CD4-positive, alpha-beta T cell treated with Interleukin-4 for 1 hour (primary cell): Measurements from ENCODE around the gene PROCA1.

Experiments
- DNase-seq, 2 donors: peaks; one replicate each; pipeline ENCODE4 v3.0.0-alpha.2; 2020 to 2022

The PROCA1 gene

GRCh38 chr17:28711723-28712031 is at the start of gene PROCA1:
TSS of gene PROCA1 (minus strand) at chr17:28711888. CDS start at chr17:28711660, 228 bp downstream.
- peak in 1 of 2 donors; percentile 38 for DNase-seq

- DNase-seq: peak in 1 of 2 donors; percentile 47
Observed at GRCh38 chr17:28760601-28761562, 49.2 kb upstream of the PROCA1 start.

GRCh38 chr17:28759256-28759865 is 47.7 kb upstream of the PROCA1 start:
- no peak for DNase-seq

DNA sequence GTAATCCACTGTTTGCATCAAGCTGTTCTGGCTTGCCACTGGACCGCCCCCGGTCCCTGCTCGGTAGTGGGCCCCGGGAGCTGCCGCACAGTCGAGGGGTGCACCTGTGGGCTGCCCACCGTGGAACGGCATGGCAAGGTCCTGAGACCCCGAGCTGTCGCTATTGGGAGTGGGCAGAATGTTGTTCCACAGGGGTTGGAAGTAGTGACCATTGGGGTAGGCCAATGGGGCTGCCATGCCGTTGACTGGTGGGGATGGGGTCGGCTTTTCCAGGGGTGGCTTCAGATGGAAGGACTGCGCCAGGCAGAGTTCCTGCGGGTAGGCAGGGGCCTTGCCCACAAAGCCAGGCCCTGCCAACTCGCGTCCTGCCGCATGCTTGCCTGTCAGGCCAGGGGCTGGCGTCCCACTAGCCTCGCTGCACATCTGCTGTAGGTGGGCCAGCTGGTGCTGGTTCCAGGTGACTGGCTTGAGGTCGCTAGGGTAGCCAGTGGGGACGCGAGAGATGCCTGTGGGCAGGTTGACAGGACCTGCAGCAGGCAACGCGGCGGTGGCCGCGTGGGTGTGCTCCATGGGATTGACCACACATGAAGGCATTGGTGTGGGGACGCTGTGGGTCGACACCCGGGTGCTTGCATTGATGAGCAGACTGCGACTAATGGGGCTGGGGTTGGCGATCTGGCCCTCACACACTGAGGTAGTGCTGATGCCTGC is 46.9 kb upstream of the PROCA1 start:
- DNase-seq: no peak

- no peak for DNase-seq
Observed at GRCh38 chr17:28756049-28756804, 44.5 kb upstream of the PROCA1 start.

DNA sequence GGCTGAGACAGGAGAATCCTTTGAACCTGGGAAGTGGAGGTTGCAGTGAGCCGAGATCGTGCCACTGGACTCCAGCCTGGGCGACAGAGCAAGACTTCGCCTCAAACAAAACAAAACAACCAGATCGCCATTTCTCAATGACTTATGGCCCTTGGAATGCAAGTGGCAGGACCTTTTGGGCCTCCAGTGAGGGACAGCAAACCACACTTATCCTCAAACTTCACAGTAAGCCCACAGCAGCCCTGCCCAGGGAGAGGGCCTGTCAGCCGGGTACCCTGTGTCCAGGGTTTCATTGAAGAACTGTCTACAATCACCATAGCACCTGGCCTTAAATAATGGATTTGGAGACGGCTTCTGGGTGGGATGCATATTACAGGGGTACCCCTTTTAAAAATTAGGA is 43.8 kb upstream of the PROCA1 start:
- DNase-seq: no peak

DNA sequence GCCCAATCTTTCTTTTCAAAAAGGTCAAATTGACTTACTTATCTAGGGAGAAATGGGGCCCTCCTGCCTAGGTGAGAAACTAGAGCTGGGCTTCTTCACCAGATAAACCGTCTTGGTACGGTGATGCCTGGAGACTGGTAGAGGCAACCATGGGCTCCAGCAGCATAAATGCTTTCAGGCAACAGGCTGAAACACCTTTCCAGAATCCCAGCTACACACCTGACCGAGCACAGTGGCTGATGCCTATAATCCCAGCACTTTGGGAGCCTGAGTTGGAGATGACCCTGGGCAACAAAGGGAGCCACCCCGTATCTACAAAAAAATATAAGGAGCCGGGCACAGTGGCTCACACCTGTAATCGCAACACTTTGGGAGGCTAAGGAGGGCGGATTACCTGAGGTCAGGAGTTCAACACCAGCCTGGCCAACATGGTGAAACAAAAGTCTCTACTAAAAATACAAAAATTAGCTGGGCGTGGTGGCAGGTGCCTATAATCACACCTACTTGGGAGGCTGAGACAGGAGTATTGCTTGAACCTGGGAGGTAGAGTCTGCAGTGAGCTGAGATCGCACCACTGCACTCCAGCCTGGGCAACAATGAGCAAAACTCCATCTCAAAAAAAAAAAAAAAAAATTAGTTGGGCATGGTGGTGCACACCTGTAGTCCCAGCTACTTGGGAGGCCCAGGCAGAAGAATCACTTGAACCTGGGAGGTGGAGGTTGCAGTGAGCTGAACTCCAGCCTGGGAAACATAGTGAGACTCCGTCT is 40.1 kb upstream of the PROCA1 start:
- DNase-seq: no peak

GRCh38 chr17:28750178-28751047 is 38.7 kb upstream of the PROCA1 start:
- DNase-seq: peak; percentile 91 to 92

DNA sequence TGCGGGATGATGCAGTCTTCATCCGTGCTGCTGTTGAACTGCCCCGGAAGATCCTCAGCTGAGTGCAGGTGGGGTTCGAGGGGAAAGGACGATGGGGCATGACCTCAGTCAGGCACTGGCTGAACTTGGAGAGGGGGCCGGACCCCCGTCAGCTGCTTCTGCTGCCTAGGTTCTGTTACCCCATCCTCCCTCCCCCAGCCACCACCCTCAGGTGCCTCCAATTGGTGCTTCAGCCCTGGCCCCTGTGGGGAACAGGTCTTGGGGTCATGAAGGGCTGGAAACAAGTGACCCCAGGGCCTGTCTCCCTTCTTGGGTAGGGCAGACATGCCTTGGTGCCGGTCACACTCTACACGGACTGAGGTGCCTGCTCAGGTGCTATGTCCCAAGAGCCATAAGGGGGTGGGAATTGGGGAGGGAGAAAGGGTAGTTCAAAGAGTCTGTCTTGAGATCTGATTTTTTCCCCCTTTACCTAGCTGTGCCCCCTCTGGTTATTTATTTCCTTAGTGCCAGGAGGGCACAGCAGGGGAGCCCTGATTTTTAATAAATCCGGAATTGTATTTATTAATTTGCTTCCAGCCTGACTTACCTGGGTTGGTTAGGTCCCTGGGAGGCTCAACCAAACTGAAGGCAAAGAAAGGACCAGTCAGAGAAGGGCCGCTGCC is 38.0 kb upstream of the PROCA1 start:
- DNase-seq: no peak

GRCh38 chr17:28748852-28749515 is 37.3 kb upstream of the PROCA1 start:
- DNase-seq: no peak

GRCh38 chr17:28747801-28748750 is 36.4 kb upstream of the PROCA1 start:
- DNase-seq: no peak

DNA sequence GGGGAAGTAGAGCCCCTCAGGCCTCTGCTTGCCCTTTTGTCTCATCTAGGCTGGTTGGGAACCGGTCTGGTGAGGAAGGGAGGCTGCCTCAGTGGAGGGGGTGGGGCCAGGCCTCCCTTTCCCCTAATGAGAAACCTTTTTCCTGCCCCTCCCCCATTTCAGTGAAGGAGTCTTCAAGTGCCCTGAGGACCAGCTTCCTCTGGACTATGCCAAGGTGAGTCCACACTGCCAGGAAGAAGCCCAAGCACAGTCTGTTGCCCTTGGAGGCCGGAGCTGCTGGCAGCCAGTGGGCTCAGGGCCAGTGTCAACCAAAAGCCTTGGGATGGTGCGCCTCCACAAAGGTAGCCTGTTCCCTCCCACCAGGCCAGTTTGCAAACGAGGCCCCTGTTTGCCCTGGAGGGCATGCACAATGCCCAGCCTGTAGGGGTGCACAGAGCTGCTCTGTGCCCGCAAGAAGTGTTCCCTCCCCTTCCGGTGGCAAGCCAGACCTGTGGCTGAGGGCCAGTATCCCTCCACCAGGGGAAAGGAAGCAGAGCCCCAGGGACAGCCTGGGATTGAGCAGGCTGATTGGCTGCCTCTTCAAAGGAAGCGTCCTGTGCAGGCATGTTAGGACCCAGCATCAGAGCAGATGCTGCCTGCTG is 35.5 kb upstream of the PROCA1 start:
- no peak for DNase-seq

DNA sequence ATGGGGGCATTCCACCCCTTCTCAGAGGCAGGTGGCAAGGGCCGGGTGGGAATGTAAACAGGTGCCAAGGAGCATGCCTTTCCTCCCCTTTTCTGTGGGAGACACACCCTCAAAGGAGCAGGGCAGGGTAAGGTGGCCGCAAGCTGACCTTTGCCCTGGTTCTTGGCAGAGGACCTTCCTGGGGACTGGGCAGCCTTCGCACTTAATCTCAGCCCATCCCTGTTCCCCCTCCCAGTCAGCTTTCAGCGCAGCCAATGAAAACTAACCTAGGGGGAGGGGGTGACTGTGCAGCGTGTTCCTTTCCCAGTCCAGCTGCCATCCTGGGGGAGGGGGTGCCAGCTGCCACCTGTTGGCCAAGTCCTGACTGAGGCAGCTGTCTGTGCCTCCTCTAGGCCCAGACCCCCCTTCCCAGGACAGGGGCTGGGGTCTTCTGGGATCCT is 34.9 kb upstream of the PROCA1 start:
- no peak for DNase-seq

DNA sequence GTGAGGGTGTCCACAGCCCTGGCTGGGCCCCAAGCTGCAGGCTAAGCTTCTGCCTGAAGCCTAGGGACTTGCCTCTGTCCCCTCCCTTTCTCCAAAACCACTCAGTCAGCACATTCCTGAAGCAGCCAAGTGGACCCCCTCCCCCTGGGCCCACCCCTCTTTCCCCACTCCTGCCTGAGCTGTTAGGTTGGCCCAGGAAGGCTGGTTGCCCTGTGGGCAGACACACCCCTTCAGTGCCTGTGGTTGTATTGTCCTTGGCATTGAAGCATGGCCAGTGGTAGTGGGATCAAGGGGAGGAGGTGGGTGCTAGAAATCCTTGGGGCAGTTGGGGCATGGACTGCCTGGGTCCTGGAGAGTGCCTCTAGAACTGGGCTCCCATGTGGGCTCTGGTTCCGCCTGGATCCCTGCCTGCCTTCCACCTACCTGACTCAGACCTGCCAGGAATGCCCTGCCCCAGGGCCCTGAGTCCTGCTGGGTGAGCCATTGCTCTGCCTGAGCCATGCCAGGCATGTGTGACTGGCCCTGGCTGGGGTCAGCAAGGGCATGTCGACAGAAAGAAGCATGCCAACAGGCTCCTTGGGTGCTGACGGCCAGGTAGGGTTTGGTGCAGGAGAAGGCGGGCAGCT is 34.2 kb upstream of the PROCA1 start:
- DNase-seq: no peak

DNA sequence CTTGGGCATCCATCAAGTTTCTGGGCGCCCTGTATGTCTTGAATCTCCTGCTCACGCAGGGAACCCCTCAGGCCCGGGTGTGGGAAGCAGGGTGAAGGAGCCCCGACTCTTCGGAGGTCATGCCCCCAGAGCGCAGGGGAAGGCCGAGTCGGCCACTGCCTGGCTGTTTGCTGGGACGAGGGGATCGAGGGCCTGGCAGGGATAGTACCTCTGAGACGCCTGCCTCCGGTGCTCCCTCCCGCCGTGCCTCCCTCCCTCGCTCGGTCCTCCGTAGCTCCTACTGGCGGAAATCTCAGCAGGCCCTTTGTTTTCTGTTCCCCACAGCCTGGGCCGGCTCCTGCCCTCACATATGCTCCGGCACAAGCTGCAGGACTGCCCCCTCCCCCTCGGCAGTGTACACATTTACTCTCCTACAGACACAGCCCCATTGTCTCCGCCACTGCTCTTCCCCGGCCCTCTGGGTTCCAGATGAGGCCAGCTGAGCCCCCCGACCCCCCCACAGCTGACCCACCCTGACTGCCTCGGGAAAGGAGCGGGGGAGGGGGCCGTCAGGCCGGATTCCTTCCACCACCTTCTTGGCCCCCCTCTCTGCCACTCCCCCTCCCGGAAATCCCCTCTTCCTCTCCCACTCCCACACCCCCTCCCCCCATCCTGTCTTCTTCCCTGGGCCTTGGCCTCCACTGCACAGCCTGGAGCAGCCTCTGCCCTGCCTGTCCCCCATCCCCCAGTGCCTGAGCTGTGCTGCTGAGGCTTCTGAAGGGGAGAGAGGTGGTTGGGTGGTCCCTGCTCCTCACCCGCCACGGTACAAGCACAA is 33.5 kb upstream of the PROCA1 start:
- peak in 1 of 2 donors; percentile 46 for DNase-seq

DNA sequence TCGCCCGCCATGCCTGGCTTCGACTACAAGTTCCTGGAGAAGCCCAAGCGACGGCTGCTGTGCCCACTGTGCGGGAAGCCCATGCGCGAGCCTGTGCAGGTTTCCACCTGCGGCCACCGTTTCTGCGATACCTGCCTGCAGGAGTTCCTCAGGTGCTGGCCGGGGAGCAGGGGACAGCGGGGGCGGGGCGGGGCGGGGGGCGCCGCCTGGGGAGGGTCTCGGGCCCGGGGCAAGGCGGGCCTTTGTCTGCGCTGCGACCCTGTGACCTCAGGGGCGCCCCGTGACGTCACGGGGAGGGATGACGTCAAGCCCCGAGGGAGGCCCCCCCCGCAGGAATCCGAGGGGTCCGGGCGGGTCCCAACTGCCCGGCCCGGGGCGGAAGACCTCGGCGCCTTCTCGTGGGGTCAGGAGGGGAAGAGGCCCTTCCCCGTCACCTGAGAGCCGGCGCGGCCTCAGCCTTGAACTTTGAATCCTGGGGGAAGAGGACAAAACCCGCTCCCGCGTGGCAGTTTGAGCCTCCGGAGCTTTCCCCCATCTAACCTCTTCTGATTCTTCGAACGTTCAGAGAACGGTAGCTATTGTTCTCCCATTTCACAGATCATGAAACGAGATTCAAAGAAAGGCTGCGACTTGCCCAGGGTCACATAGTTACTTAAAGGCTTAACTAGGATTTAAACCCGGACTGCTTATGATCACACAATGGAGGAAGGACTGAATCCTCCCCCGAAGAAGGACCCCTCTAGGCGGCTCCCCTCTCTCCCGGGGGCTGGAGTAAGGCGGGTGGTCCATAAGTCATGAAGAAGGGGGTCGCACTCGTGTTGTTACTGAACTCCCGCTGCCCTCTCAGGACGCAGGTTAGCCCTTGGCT is 32.6 kb upstream of the PROCA1 start:
- peak; percentile 71 to 79 for DNase-seq
